ENCODE data around the gene CACNA1I. TPM values are rescaled to one million over a fixed set of nuclear protein-coding genes. Genes with fewer than 3 reads are reported as not detected.

CACNA1I gene
- total and polyA plus RNA-seq, 2 experiments from 2014 or later, result 0.42 to 2.4 TPM

- Mint-ChIP-seq H3K27me3 (ENCODE audit: insufficient read depth, low read depth, poor library complexity) (peaks cover 2% of the 10 kb centered on the region), H3K4me3 (no peak overlapping the region)
Observed at GRCh38 chr22:39583066-39583667, 12.6 kb downstream of the CACNA1I start.

More at GRCh38 chr22:39583066-39583667, 12.6 kb downstream of the CACNA1I start:
- Mint-ChIP-seq H3K27ac (no peak overlapping the region), H3K36me3 (ENCODE audit: low read depth) (no peaks in the 10 kb centered on the region; the same call in 2 of the 3 replicates), H3K4me1 (peaks cover 11% of the 10 kb centered on the region), H3K9me3 (no peaks in the 10 kb centered on the region; the same call in 2 of the 3 replicates)
- Histone ChIP-seq H3K27me3 (ENCODE audit: insufficient read depth) (no peaks in the 10 kb centered on the region), H3K36me3 (ENCODE audit: insufficient read depth) (no peaks in the 10 kb centered on the region), H3K4me1 (ENCODE audit: insufficient read depth) (peaks cover 4% of the 10 kb centered on the region; the same call in 1 of the 2 replicates), H3K27ac (ENCODE audit: low read depth) (no peak overlapping the region), H3K4me3 (no peak overlapping the region), H4K20me1 (replicated peaks; ENCODE audit: insufficient read depth) (no peaks in the 10 kb centered on the region), H3K4me2 (no peak overlapping the region), H2AFZ (no peak overlapping the region), H3K9me2 (ENCODE audit: insufficient read depth) (peaks cover 8% of the 10 kb centered on the region; the same call in 1 of the 2 replicates), H3K79me2 (replicated peaks; ENCODE audit: insufficient read depth) (no peaks in the 10 kb centered on the region), H3F3A (replicated peaks; ENCODE audit: low read depth) (no peaks in the 10 kb centered on the region)
- DNase-seq (ENCODE audit: low spot score), result no peak
- no peak for ATAC-seq
- TF ChIP-seq STAT1 (IDR thresholded peaks at IDR 0.05; ENCODE audit: unreplicated experiment) (no peak), CTCF (conservative IDR thresholded peaks at IDR 0.05; ENCODE audit: low read depth in 2 of 2) (no peak), REST (IDR thresholded peaks at IDR 0.05; ENCODE audit: unreplicated experiment) (no peak), EZH2phosphoT487 (IDR thresholded peaks at IDR 0.05; ENCODE audit: unreplicated experiment) (no peak), POLR2AphosphoS5 (IDR thresholded peaks at IDR 0.05; ENCODE audit: low read depth) (no peak), ZNF331 (CRISPR knock-in tag; IDR thresholded peaks at IDR 0.05; ENCODE audit: low read depth) (no peak), CREB1 (CRISPR knock-in tag; IDR thresholded peaks at IDR 0.05; ENCODE audit: low read depth) (no peak), NANOG (IDR thresholded peaks at IDR 0.05; ENCODE audit: borderline replicate concordance) (no peak), JUNB (IDR thresholded peaks at IDR 0.05; ENCODE audit: unreplicated experiment) (no peak), ZNF462 (CRISPR knock-in tag; IDR thresholded peaks at IDR 0.05) (no peak)

All from GM23338 (cell line).